Neural cell (in vitro differentiated cells): Measurements from ENCODE around the gene TCF12.

Source experiments
- EZH2 ChIP-seq: fragments of 200-600, 300-800 bp; shearing (Covaris generic), sonication (generic); IDR thresholded peaks from 2 replicates; pipeline ENCODE4 v1.6.1; 2014; ENCODE audit warnings: antibody characterized with exemption, low read length, borderline replicate concordance, mild to moderate bottlenecking; ENCODE audit not compliant: insufficient read depth, poor library complexity, severe bottlenecking
- POLR2AphosphoS5 ChIP-seq: IDR thresholded peaks from 2 replicates; pipeline ENCODE4 v1.6.1; 2012
- RAD21 ChIP-seq: fragments of 450-650 bp; conservative IDR thresholded peaks from 2 replicates; pipeline ENCODE4 v1.6.1; 2014; ENCODE audit warnings: antibody characterized with exemption, mild to moderate bottlenecking, moderate library complexity
- SMC3 ChIP-seq: fragments of 450-650 bp; conservative IDR thresholded peaks from 2 replicates; pipeline ENCODE4 v1.6.1; 2014; ENCODE audit warnings: antibody characterized with exemption, mild to moderate bottlenecking, moderate library complexity; ENCODE audit not compliant: poor library complexity
- TAF1 ChIP-seq: IDR thresholded peaks from 2 replicates; pipeline ENCODE4 v1.6.1; 2012; ENCODE audit warnings: low read depth
- TF ChIP-seq, protein P1 (sequence below): fragments of 450-650 bp; IDR thresholded peaks from 2 replicates; pipeline ENCODE4 v1.5.1; 2014; ENCODE audit warnings: antibody characterized with exemption, mild to moderate bottlenecking, moderate library complexity; ENCODE audit not compliant: poor library complexity, severe bottlenecking
- TF ChIP-seq, protein P2 (sequence below): IDR thresholded peaks from 2 replicates; pipeline ENCODE4 v1.6.1; 2012; ENCODE audit warnings: borderline replicate concordance

DNA sequence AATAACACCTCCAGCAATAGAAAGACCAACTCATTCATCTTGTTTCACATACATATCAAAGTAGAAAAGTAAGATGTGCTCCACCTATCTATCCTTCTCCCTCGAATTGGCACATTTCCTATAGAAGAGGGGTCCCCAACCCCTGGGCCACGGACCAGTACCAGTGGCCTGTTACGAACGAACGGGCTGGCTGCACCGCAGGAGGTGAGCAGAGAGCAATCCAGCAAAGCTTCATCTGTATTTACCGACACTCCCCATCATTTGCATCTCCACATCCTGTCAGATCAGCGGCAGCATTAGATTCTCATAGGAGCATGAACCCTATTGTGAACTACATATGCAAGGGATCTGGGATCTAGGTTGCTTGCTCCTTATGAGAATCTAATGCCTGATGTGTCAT lies 362.9 kb downstream of the TCF12 start:
- TF ChIP-seq, protein P1, sequence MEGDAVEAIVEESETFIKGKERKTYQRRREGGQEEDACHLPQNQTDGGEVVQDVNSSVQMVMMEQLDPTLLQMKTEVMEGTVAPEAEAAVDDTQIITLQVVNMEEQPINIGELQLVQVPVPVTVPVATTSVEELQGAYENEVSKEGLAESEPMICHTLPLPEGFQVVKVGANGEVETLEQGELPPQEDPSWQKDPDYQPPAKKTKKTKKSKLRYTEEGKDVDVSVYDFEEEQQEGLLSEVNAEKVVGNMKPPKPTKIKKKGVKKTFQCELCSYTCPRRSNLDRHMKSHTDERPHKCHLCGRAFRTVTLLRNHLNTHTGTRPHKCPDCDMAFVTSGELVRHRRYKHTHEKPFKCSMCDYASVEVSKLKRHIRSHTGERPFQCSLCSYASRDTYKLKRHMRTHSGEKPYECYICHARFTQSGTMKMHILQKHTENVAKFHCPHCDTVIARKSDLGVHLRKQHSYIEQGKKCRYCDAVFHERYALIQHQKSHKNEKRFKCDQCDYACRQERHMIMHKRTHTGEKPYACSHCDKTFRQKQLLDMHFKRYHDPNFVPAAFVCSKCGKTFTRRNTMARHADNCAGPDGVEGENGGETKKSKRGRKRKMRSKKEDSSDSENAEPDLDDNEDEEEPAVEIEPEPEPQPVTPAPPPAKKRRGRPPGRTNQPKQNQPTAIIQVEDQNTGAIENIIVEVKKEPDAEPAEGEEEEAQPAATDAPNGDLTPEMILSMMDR: no peak
- TF ChIP-seq RAD21 (no peak), TAF1 (no peak), EZH2 (no peak), POLR2AphosphoS5 (no peak), SMC3 (no peak)
- TF ChIP-seq, protein P2, sequence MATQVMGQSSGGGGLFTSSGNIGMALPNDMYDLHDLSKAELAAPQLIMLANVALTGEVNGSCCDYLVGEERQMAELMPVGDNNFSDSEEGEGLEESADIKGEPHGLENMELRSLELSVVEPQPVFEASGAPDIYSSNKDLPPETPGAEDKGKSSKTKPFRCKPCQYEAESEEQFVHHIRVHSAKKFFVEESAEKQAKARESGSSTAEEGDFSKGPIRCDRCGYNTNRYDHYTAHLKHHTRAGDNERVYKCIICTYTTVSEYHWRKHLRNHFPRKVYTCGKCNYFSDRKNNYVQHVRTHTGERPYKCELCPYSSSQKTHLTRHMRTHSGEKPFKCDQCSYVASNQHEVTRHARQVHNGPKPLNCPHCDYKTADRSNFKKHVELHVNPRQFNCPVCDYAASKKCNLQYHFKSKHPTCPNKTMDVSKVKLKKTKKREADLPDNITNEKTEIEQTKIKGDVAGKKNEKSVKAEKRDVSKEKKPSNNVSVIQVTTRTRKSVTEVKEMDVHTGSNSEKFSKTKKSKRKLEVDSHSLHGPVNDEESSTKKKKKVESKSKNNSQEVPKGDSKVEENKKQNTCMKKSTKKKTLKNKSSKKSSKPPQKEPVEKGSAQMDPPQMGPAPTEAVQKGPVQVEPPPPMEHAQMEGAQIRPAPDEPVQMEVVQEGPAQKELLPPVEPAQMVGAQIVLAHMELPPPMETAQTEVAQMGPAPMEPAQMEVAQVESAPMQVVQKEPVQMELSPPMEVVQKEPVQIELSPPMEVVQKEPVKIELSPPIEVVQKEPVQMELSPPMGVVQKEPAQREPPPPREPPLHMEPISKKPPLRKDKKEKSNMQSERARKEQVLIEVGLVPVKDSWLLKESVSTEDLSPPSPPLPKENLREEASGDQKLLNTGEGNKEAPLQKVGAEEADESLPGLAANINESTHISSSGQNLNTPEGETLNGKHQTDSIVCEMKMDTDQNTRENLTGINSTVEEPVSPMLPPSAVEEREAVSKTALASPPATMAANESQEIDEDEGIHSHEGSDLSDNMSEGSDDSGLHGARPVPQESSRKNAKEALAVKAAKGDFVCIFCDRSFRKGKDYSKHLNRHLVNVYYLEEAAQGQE: no peak
